Peyer's patch (tissue), 4 donors: ENCODE measurements around the gene ARHGEF7. TPM values are rescaled to one million over a fixed set of nuclear protein-coding genes. Genes with fewer than 3 reads are reported as not detected.
"Not testable (repeated sequence)": the region's sequence is repeated elsewhere in the genome, so short reads cannot be mapped to it uniquely, and the experiment has no call there.

ENCODE experiments used
- DNase-seq, 3 donors: peaks; one replicate each; pipeline ENCODE4 v3.0.0-alpha.2; 2017 to 2019
- H3K27ac ChIP-seq, 4 donors: fragments of 200-600 bp; sonication (generic); one replicate each; pipeline ENCODE4 v1.5.1; 2016 to 2019
- H3K27me3 ChIP-seq, 2 donors: fragments of 200-600 bp; sonication (generic); one replicate each; pipeline ENCODE4 v1.5.1; 2019
- H3K36me3 ChIP-seq, 3 donors: fragments of 200-600 bp; sonication (generic); one replicate each; pipeline ENCODE4 v1.5.1; 2016 to 2019
- H3K4me1 ChIP-seq, 4 donors: fragments of 200-600 bp; sonication (generic); one replicate each; pipeline ENCODE4 v1.5.1; 2016 to 2019
- H3K4me3 ChIP-seq, 4 donors: fragments of 200-600 bp; sonication (generic); 1 replicate in 3 of 4; 2 replicates in 1 of 4; pipeline ENCODE4 v1.5.1; 2016 to 2019; ENCODE audit warnings: mild to moderate bottlenecking in 1 of 4
- H3K9me3 ChIP-seq, 4 donors: fragments of 200-600 bp; sonication (generic); one replicate each; pipeline ENCODE4 v1.5.1; 2016 to 2019; ENCODE audit warnings: mild to moderate bottlenecking in 1 of 4
- POLR2A ChIP-seq, 2 donors: fragments of 450-650 bp; IDR thresholded peaks; one replicate each; pipeline ENCODE4 v1.5.1; 2017; ENCODE audit warnings: antibody characterized with exemption in 2 of 2, mild to moderate bottlenecking in 2 of 2, moderate library complexity in 2 of 2
- total RNA-seq, 4 donors: library from RNA; depleted of rRNA; stranded (reverse); fragments of >200 nt; gene quantifications; one replicate each; pipeline ENCODE4 v1.1.0, GENCODE V29; 2016
- TF ChIP-seq, protein P1 (sequence below), 6 experiments: fragments of 450-650 bp in 4 of 6; fragments of 200-600 bp in 2 of 6; sonication (generic) in 1 of 6; IDR thresholded peaks; one replicate each; pipeline ENCODE4 v1.5.1; 2017 to 2019; ENCODE audit warnings: antibody characterized with exemption in 6 of 6, mild to moderate bottlenecking in 3 of 6, moderate library complexity in 1 of 6

Gene ARHGEF7
- total RNA-seq, 4 donors from 2014 or later = 58.1 to 117 (median 95.5) TPM

DNA sequence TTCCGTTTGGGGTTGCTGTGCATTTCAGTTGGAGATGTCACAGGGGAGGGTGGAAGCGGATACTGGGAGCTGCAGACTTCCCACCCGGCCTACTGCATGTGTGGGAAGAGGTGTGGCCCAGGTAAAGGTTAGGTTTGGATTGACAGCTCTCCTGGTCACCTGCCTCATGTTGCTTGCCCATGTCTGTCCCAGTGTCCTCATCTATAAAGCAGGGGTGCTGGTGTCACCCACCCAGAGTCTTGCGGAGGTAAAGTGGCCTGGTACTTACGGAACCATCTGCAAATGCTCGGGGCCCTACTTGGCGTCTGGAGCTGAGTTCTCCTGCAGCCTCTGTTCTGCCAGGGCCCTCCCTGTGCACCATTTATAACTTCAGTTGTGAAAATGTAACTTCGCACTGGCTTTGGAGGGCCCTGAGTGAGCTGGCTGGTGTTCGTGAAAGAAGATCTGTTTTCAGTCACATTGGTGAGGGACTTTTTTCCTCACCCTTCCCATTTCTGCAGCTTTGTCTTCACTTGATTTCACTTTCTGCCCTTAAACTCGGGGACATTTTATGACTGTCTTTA, 140.2 kb downstream of the ARHGEF7 start:
- Histone ChIP-seq H3K36me3 (peaks cover 0 to 49% (median 0%) of the 10 kb centered on the region in 3 donors), H3K27me3 (no peaks in the 10 kb centered on the region), H3K9me3 (no peaks in the 10 kb centered on the region), H3K4me3 (no peak overlapping the region), H3K27ac (no peak overlapping the region), H3K4me1 (no peaks in the 10 kb centered on the region)
- no peak for DNase-seq
- TF ChIP-seq POLR2A (IDR thresholded peaks at IDR 0.05) = no peak
- TF ChIP-seq, protein P1, sequence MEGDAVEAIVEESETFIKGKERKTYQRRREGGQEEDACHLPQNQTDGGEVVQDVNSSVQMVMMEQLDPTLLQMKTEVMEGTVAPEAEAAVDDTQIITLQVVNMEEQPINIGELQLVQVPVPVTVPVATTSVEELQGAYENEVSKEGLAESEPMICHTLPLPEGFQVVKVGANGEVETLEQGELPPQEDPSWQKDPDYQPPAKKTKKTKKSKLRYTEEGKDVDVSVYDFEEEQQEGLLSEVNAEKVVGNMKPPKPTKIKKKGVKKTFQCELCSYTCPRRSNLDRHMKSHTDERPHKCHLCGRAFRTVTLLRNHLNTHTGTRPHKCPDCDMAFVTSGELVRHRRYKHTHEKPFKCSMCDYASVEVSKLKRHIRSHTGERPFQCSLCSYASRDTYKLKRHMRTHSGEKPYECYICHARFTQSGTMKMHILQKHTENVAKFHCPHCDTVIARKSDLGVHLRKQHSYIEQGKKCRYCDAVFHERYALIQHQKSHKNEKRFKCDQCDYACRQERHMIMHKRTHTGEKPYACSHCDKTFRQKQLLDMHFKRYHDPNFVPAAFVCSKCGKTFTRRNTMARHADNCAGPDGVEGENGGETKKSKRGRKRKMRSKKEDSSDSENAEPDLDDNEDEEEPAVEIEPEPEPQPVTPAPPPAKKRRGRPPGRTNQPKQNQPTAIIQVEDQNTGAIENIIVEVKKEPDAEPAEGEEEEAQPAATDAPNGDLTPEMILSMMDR (IDR thresholded peaks at IDR 0.05) = no peak

DNA sequence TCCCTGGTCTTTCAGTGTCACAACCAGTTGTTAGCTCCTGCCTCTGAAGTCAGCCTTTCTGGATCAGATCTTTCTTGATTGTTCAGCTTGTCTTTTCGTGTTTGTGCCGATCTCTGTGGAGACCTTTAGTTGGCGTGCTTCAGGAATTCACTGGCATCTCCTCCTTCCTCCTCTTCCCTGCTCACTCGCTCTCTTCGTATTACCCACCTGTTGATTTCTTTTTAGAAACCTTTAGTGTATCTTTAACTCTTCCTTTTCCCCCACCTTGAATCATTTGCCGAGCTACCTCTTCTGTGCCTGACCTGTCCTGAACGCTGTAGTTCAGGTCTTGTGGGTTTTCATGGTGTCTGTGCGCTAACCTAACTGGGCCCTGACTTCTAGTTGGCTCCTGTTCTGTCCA, 141.3 kb downstream of the ARHGEF7 start:
- no peak overlapping the region for H3K27ac ChIP-seq
- no peak overlapping the region for H3K4me3 ChIP-seq
- TF ChIP-seq, protein P1 (IDR thresholded peaks at IDR 0.05) = no peak
- TF ChIP-seq POLR2A (IDR thresholded peaks at IDR 0.05) = no peak
- peaks cover 0 to 37% (median 0%) of the 10 kb centered on the region in 3 donors for H3K36me3 ChIP-seq
- H3K27me3 ChIP-seq = no peaks in the 10 kb centered on the region
- no peaks in the 10 kb centered on the region for H3K4me1 ChIP-seq
- no peaks in the 10 kb centered on the region for H3K9me3 ChIP-seq
- DNase-seq = no peak

DNA sequence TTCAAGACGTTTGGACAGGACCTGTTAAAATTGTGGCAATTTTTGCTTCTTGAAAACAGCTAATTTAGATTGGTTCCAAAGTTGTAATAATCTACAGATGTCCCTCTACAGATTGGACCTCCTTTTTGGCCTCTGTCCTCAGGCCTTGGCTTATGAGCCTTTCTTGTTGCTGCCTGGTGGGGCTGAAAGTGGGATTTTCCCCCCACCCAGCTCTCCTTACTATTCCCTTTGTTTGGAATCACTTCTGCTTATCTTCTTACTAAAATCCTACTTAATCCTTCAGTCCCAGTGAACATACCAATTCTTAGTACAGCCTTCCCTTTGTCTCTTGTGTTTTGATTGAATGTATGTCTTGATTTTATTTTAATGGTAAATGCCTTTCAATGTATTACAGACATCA, 141.8 kb downstream of the ARHGEF7 start:
- TF ChIP-seq, protein P1 (IDR thresholded peaks at IDR 0.05) = no peak
- TF ChIP-seq POLR2A (IDR thresholded peaks at IDR 0.05) = no peak
- H3K27ac ChIP-seq = no peak overlapping the region

DNA sequence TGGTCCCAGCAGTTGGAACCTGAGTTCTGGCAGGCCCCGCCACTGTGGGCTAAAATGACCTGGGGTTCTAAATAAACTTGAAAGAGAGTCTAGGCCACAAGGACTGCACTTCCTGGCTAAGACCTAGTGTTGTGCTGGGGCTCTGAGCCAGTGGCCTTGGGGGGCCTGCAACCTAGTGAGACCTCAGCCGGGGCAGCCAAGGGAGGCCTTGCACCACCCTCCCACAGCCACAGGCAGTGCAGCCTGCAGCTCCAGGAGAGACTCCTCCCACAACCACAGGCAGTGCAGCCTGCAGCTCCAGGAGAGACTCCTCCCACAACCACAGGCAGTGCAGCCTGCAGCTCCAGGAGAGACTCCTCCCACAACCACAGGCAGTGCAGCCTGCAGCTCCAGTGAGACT, 142.8 kb downstream of the ARHGEF7 start:
- peaks cover 0 to 35% (median 0%) of the 10 kb centered on the region in 3 donors for H3K36me3 ChIP-seq
- not testable (repeated sequence) for H3K4me1 ChIP-seq, H3K9me3 ChIP-seq

More for the DNA sequence above, 141.8 kb downstream of the ARHGEF7 start:
- DNase-seq = no peak
- H3K4me3 ChIP-seq = no peak overlapping the region
- peaks cover 0 to 35% (median 0%) of the 10 kb centered on the region in 3 donors for H3K36me3 ChIP-seq
- H3K9me3 ChIP-seq = no peaks in the 10 kb centered on the region
- no peaks in the 10 kb centered on the region for H3K27me3 ChIP-seq
- no peaks in the 10 kb centered on the region for H3K4me1 ChIP-seq

DNA sequence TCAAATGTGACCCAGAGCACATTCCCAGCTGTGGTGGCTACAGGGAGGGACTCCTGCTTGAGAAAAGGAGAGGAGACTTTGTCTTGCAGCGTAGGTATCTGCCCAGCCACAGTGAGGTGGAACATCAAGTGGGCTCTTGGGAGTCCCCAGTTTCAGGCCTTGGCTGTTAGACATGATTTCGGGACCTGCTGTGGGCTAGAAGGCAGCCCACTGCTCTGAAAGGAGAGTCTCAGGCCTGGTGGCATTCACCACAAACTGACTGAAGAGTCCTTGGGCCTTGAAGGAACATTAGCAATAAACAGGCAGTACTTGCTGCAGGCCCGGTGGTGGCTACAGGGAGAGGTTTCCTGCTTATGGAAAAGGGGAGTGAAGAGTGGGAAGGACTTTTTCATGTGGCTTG, 143.5 kb downstream of the ARHGEF7 start:
- Histone ChIP-seq H3K36me3 (peaks cover 0 to 31% (median 0%) of the 10 kb centered on the region in 3 donors), H3K27me3 (no peaks in the 10 kb centered on the region), H3K4me3 (no peak overlapping the region), H3K4me1 (no peaks in the 10 kb centered on the region), H3K9me3 (no peaks in the 10 kb centered on the region), H3K27ac (no peak overlapping the region)
- no peak for DNase-seq
- TF ChIP-seq, protein P1 (IDR thresholded peaks at IDR 0.05) = no peak
- TF ChIP-seq POLR2A (IDR thresholded peaks at IDR 0.05) = no peak

More for the DNA sequence above, 142.8 kb downstream of the ARHGEF7 start:
- not testable (repeated sequence) for H3K27me3 ChIP-seq, H3K4me3 ChIP-seq, DNase-seq, H3K27ac ChIP-seq

DNA sequence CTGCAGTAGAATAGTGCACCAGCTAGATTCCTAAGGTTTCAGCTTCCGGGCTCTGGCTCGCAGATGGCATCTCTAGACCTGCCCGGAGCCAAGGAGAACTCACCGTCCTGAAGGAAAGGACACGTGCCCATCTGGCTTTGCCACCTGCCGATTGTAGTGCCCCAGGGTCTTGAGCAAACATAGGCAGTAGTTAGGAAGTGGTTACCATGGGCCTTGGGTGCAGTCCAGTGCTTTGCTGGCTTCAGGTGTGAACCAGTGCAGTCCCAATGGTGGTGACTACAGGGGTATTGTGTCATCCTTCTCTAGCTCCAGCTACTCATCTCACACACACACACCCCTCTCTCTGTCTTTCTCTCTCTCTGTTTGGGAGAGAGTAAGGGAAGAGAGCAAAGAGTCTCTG, 143.9 kb downstream of the ARHGEF7 start:
- TF ChIP-seq, protein P1 (IDR thresholded peaks at IDR 0.05) = no peak
- TF ChIP-seq POLR2A (IDR thresholded peaks at IDR 0.05) = no peak
- Histone ChIP-seq H3K4me1 (no peaks in the 10 kb centered on the region), H3K27me3 (no peaks in the 10 kb centered on the region), H3K9me3 (no peaks in the 10 kb centered on the region), H3K36me3 (peaks cover 0 to 26% (median 0%) of the 10 kb centered on the region in 3 donors), H3K4me3 (no peak overlapping the region), H3K27ac (no peak overlapping the region)
- DNase-seq = no peak
